Measurements from ENCODE around the gene FBRS. TPM values are rescaled to one million over a fixed set of nuclear protein-coding genes. Genes with fewer than 3 reads are reported as not detected.

The FBRS gene
- total and polyA plus RNA-seq, 2 of the 13 experiments (the other 11 are each of a cell fraction or from before 2014, with no cell fraction given) = 13.7 to 16.2 TPM

DNA sequence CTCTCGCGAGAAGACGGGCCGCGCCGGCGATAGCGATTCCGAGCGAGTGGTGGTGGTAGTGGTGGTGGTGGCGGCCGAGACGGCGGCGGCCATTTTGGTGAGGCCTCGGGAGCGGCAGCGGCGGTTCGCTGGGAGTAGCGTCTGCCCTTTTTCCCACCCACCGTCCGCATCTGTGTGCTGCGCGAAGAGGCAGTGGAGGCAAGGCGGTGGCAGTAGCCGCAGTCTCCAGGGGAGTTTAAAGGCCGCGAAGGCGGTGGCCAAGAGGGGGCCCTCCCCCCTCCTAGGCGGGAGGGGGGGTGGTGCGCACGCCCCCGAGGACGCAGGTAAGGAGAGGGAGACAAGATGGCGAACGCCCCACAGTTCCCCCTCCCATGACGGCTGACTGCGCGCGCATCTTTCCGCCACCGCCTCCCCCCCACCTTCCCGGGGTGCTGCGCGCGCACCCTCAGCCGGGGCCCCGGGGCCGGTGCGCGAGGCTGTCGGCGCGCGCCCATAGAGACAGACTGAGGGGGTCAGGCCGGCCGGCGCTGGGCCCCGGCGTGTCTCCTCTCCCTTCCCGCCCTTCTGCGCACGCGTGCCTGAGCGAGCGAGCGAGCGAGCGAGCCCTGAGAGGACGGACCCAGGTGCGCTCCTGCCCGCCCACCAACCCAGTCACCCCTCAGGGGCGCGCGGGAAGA lies 40.0 kb downstream of the FBRS start (continued):
- TF ChIP-seq, protein P1, sequence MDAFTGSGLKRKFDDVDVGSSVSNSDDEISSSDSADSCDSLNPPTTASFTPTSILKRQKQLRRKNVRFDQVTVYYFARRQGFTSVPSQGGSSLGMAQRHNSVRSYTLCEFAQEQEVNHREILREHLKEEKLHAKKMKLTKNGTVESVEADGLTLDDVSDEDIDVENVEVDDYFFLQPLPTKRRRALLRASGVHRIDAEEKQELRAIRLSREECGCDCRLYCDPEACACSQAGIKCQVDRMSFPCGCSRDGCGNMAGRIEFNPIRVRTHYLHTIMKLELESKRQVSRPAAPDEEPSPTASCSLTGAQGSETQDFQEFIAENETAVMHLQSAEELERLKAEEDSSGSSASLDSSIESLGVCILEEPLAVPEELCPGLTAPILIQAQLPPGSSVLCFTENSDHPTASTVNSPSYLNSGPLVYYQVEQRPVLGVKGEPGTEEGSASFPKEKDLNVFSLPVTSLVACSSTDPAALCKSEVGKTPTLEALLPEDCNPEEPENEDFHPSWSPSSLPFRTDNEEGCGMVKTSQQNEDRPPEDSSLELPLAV (CRISPR knock-in tag; conservative IDR thresholded peaks at IDR 0.05; ENCODE audit: low read depth) = peak; percentile 90; the same call in 1 of the 2 replicates
- no peak for TF ChIP-seq NONO (IDR thresholded peaks at IDR 0.05)
- peak; percentile 99 for TF ChIP-seq NONO (CRISPR knock-in tag; conservative IDR thresholded peaks at IDR 0.05)
- TF ChIP-seq POLR2AphosphoS5 (IDR thresholded peaks at IDR 0.05; ENCODE audit: low read depth, low read length) = peak; percentile 86
- TF ChIP-seq TRIM24 (CRISPR knock-in tag; IDR thresholded peaks at IDR 0.05) = no peak
- TF ChIP-seq ZNF678 (CRISPR knock-in tag; IDR thresholded peaks at IDR 0.05) = peak; percentile 71; the same call in 1 of the 2 replicates
- TF ChIP-seq, protein P2, sequence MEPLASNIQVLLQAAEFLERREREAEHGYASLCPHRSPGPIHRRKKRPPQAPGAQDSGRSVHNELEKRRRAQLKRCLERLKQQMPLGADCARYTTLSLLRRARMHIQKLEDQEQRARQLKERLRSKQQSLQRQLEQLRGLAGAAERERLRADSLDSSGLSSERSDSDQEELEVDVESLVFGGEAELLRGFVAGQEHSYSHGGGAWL (CRISPR knock-in tag; IDR thresholded peaks at IDR 0.05) = peak; percentile 93
- peak; percentile 100 for TF ChIP-seq ZGPAT (CRISPR knock-in tag; IDR thresholded peaks at IDR 0.05)
- peak; percentile 95 for TF ChIP-seq KLF16 (CRISPR knock-in tag; IDR thresholded peaks at IDR 0.05)
- peak; percentile 95 for TF ChIP-seq ZNF205 (CRISPR knock-in tag; IDR thresholded peaks at IDR 0.05)
- peak; percentile 71 for TF ChIP-seq HNRNPLL (IDR thresholded peaks at IDR 0.05; ENCODE audit: low read depth, low read length, poor library complexity, severe bottlenecking)
- TF ChIP-seq NR2F6 (IDR thresholded peaks at IDR 0.05) = no peak
- TF ChIP-seq NR2F6 (CRISPR knock-in tag; IDR thresholded peaks at IDR 0.05) = peak; percentile 63
- TF ChIP-seq ETV5 (CRISPR knock-in tag; IDR thresholded peaks at IDR 0.05; ENCODE audit: borderline replicate concordance) = peak; percentile 47
- no peak for TF ChIP-seq ZNF10 (CRISPR knock-in tag; IDR thresholded peaks at IDR 0.05; ENCODE audit: borderline replicate concordance, low read depth)
- peak; percentile 53 for TF ChIP-seq SOX5 (CRISPR knock-in tag; IDR thresholded peaks at IDR 0.05; ENCODE audit: borderline replicate concordance)
- TF ChIP-seq, protein P3, sequence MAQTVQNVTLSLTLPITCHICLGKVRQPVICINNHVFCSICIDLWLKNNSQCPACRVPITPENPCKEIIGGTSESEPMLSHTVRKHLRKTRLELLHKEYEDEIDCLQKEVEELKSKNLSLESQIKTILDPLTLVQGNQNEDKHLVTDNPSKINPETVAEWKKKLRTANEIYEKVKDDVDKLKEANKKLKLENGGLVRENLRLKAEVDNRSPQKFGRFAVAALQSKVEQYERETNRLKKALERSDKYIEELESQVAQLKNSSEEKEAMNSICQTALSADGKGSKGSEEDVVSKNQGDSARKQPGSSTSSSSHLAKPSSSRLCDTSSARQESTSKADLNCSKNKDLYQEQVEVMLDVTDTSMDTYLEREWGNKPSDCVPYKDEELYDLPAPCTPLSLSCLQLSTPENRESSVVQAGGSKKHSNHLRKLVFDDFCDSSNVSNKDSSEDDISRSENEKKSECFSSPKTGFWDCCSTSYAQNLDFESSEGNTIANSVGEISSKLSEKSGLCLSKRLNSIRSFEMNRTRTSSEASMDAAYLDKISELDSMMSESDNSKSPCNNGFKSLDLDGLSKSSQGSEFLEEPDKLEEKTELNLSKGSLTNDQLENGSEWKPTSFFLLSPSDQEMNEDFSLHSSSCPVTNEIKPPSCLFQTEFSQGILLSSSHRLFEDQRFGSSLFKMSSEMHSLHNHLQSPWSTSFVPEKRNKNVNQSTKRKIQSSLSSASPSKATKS (CRISPR knock-in tag; IDR thresholded peaks at IDR 0.05) = no peak; the same call in 1 of the 2 replicates
- peak; percentile 94 for TF ChIP-seq ZNF224 (CRISPR knock-in tag; IDR thresholded peaks at IDR 0.05)
- TF ChIP-seq, protein P4, sequence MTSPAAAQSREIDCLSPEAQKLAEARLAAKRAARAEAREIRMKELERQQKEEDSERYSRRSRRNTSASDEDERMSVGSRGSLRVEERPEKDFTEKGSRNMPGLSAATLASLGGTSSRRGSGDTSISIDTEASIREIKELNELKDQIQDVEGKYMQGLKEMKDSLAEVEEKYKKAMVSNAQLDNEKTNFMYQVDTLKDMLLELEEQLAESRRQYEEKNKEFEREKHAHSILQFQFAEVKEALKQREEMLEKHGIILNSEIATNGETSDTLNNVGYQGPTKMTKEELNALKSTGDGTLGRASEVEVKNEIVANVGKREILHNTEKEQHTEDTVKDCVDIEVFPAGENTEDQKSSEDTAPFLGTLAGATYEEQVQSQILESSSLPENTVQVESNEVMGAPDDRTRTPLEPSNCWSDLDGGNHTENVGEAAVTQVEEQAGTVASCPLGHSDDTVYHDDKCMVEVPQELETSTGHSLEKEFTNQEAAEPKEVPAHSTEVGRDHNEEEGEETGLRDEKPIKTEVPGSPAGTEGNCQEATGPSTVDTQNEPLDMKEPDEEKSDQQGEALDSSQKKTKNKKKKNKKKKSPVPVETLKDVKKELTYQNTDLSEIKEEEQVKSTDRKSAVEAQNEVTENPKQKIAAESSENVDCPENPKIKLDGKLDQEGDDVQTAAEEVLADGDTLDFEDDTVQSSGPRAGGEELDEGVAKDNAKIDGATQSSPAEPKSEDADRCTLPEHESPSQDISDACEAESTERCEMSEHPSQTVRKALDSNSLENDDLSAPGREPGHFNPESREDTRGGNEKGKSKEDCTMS (CRISPR knock-in tag; conservative IDR thresholded peaks at IDR 0.05) = peak; percentile 60; the same call in 1 of the 2 replicates
- TF ChIP-seq ZNF713 (CRISPR knock-in tag; IDR thresholded peaks at IDR 0.05) = 0 out of 2 replicates have a peak, but pooled peaks have one; percentile 20
- peak; percentile 37; the same call in 1 of the 2 replicates for TF ChIP-seq SP4 (CRISPR knock-in tag; IDR thresholded peaks at IDR 0.05)
- peak; percentile 72 for TF ChIP-seq RNF2 (conservative IDR thresholded peaks at IDR 0.05; ENCODE audit: low read depth)
